ENCODE data around the gene SIK2.
"Not testable (repeated sequence)": the region's sequence is repeated elsewhere in the genome, so short reads cannot be mapped to it uniquely, and the experiment has no call there.

The SIK2 gene

GRCh38 chr11:111624608-111625007 is 22.4 kb downstream of the SIK2 start:
- no peak for DNase-seq (ENCODE audit: low spot score)

DNA sequence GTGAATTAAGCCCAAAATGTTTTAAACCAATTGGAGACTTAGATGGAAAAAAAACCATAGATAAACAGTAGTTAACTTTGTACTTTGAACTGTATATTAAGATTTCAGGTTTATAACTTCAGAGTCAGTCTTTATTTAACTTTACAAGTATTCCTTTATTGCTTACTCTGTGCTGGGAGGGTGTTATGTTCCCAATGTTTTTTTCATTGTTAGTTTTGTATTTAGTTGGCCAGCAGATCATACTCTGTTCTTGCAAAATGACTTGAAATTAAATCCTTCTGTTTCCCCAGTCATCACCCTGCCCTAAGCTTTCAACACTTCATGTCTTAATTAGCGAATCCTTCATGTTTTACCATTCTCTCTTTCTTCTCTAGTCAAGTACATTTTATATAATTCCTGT is 25.3 kb downstream of the SIK2 start:
- no peak for DNase-seq (ENCODE audit: low spot score)

DNA sequence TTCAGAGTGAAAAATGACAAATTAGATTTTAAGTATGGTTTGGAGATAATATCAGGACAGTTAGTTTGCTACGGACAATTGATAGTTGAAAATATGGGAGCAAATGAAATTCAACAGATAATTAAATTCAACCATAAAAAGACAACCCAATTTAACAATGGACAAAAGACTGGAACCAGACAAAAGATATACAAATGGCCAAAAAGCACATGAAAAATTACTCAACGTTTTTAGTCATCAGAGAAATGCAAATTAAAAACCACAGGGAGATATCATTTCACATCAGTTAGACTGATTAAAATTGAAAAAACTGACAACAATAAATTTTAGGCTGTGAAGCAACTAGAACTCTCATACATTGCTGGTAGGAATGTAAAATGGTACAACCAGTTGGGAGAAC is 27.2 kb downstream of the SIK2 start:
- DNase-seq (ENCODE audit: low spot score) = no peak

DNA sequence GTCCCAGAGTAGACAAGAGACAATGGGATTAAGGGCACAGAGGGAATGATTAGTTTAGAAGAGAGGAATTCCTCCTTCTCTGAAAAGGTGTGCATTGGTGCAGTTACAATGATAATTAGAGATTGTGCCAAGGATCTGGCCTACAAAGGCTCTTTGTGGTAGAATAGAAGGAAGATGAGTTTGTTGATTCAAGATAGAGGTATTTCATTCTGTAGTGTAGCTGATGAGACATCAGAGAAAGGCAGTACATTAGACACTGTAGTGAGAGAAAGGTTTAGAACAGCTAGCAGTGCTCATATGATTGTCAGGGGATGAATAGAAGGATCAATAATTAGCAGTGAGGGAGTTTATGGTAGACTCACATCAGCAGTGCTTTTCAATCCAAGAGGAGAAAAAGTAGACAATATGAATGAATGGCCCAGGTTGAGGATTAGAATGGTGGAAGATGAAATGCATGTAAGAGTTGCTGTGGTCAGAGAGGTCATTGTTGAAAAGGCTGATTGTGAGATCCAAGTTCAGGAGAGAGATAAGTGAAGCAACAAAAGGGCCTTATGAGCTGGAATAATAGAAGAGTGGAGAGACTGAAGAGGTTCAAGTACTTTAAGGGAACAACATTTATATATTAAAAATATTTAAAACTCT is 28.9 kb downstream of the SIK2 start:
- DNase-seq (ENCODE audit: low spot score) = no peak

GRCh38 chr11:111631666-111632039 is 29.4 kb downstream of the SIK2 start:
- DNase-seq (ENCODE audit: low spot score) = no peak

DNA sequence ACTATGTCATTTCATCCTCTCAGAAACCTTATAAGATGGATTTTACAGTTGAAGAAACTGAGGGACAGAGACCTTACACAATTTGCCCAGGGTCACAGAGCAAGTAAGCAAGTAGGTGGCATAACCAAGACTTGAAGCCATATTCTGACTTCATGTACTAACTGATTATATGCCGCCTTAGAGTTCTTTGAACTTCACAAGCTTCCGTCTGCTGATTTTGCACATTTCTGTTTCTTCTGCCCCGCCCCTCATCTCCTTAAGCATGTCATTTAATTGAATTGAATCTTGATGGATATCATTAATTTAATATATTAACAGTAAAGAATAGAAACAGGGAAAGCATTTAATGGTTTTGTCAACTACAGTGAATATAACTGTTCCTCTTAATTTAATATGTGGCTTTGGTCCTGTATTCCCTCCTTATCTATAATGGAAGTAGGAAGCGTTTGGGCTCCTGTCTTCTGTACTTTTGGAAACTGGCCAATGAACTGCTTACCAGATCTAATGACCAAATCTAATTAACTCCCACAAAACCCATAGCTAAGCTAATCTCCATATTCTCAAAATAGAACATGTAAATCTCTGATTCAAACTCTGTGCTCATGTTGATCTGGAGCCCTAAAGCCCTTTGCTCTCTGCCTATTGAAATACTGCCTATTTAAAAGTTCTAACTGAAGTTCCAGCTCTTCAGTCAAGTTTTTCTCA is 30.4 kb downstream of the SIK2 start:
- DNase-seq (ENCODE audit: low spot score) = no peak

GRCh38 chr11:111633248-111633647 is 31.0 kb downstream of the SIK2 start:
- no peak for DNase-seq (ENCODE audit: low spot score)

- no peak for DNase-seq (ENCODE audit: low spot score)
These were observed 31.6 kb downstream of the SIK2 start for GRCh38 chr11:111633756-111634362.

DNA sequence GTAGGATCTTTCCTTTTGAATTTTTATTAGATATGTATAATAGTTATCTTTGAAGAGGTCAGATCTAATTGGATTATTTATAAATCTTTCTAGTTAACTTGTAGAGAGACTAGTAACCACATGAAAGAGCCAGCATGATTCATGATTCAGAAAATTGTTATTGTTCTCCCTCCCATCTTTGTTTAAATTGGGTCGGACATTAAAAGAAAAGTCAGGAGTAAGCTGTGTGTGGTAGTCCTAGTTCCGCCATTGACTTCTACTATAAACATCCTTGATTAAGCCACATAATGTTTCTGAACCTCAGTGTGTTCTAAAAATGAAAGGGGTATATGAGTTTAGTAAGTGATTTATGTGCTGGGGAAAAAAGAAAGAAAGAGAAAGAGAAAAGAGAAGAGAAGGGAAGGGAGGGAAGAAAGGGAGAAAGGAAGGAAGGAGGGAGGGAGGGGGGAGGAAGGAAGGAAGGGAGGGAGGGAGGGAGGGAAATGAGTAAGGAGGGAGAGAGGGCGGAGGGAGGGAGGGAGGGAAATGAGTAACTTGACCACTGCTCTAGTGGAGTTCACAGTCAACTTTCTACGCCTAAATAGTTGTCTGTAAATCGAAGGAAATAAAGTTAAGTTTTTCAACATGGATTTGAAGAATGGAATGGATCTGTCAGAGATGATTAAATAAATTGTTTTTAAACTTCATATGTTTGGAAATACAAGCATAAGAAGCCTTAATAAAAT is 32.9 kb downstream of the SIK2 start:
- DNase-seq (ENCODE audit: low spot score) = no peak

- no peak for DNase-seq (ENCODE audit: low spot score)
These were observed 33.4 kb downstream of the SIK2 start for GRCh38 chr11:111635706-111636045.

DNA sequence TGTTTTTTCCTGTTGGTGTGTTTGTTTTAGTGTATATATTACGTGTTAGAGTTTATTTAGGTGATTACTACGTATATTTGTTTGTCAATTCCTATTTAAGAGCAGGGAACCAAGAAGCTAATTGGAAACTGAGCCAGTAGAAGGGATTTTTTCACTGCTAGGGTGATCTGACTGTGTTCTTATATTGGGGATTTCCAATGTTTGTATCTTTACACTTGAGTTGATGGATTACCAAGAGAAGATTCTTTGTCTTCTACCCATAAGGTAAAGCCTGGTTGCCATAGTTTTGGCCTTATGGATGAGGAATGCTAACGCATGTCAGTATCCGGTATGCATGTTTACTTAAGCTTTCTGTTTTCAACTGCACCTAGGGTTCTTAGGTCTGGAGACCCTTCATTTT is 35.6 kb downstream of the SIK2 start:
- no peak for DNase-seq (ENCODE audit: low spot score)

- DNase-seq (ENCODE audit: low spot score) = no peak
These were observed 37.1 kb downstream of the SIK2 start for GRCh38 chr11:111639226-111639925.

DNA sequence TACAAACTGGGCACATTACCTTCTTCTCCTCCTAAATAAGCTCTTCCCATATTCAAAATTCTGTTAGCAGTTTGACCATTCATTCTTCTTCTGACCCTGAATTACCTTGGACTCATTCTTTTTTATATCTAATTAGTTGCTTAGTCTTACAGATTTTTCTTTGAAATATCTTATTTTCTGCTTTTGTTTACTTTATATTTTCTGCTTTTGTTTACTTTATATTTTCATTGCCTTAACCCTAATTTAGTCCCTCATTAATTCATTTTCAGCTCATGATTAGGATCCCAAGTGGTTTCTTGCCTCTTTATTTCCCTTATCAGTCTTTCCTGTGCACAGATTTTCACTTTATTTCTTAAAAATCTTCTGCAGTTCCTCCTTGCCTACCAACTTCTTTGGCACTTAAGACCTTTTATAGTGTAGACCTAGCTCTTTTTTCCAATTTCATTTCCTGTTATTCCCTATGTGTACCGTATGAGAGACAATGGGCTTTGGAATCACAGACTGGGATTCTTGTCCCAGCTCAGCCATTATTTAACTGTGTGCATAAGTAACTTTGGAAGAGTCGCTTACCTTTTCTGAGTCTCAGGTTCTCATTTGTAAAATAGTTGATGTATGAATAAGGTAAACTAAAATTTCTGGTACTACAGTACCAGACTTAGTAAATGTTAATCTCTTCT is 39.2 kb downstream of the SIK2 start:
- DNase-seq (ENCODE audit: low spot score) = no peak

DNA sequence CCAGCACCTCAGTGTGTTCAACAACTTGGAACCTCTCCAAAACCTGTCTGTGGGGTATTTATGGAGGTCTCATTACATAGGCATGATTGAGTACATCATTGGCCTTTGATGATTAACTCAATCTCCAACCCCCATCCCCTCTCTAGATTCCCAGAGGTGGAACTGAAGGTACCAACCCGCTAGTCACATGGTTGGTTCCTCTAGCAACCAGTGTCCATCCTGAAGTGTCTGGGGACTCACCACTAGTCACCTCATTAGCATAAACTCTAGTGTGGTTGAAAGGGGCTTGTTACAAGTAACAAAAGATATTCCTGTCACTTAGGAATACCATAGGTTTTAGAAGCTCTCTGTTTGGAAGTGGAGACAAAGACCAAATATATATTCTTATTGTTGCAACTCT is 40.3 kb downstream of the SIK2 start:
- no peak for DNase-seq (ENCODE audit: low spot score)

GRCh38 chr11:111644922-111645321 is 42.7 kb downstream of the SIK2 start:
- no peak for DNase-seq (ENCODE audit: low spot score)

- no peak for DNase-seq (ENCODE audit: low spot score)
These were observed 43.5 kb downstream of the SIK2 start for GRCh38 chr11:111645657-111646316.

- not testable (repeated sequence) for DNase-seq (ENCODE audit: low spot score)
These were observed 49.1 kb downstream of the SIK2 start for GRCh38 chr11:111651336-111651735.

- no peak for DNase-seq (ENCODE audit: low spot score)
These were observed 49.9 kb downstream of the SIK2 start for GRCh38 chr11:111652184-111652583.

DNA sequence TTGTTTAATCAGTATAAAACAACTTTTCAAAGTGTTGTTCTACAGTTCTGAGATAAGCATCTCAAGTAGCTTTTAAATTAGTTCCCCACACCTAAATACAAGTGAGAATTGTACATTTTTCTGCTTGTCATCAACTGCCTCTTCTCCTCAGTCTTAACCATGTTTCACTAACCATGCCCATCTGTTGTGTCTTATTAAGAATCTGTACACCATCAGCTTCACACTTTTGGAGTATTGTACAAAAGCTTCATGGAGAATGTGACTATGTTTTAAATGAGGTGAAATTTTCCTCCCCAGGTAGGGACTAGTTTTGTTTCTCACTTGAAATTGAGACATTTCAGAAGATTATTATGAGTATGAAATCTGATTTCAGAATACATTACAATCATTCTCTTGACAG is 52.4 kb downstream of the SIK2 start:
- no peak for DNase-seq (ENCODE audit: low spot score)

DNA sequence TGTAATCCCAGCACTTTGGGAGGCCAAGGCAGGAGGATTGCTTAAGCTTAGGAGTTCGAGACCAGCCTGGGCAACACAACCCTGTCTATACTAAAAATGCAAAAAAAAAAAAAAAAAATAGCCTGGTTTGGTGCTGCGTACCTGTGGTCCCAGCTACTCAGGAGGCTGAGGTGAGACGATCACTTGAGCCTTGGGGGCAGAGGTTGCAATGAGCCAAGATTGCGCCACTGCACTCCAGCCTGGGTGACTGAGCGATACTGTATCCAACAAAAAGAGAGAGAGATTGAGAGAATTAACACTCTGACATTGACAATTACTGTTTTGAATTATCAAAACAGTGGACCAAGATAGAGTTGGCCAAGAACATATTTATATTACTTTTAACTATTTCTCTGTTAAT is 53.7 kb downstream of the SIK2 start:
- DNase-seq (ENCODE audit: low spot score) = no peak

DNA sequence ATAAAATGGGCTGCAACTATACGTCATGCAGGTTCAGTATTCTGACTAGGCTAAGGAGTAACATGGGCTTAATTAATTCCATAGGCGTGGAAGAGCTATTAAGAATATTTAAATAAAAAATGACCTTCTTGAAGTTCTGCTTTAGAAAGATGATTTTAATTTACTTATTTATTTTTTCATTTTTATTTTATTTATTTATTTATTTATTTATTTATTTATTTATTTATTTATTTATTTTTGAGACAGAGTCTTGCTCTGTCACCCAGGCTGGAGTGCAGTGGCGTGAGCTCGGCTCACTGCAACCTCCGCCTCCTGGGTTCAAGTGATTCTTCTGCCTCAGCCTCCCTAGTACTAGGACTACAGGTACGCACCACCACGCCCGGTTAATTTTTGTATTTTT is 55.7 kb downstream of the SIK2 start:
- DNase-seq (ENCODE audit: low spot score) = not testable (repeated sequence)

All from iPS-NIHi11 (cell line).